HG02623 (cell line): ENCODE measurements around the gene TNFSF13.

Experiments
- ATAC-seq: cut with Tn5 transposase; IDR thresholded peaks from one replicate; pipeline ENCODE4 v1.9.1; 2021; ENCODE audit warnings: moderate library complexity; ENCODE audit not compliant: unreplicated experiment

Gene TNFSF13

GRCh38 chr17:7551396-7551795 is 7.2 kb upstream of the TNFSF13 start:
- no peak for ATAC-seq

- peak; percentile 63 for ATAC-seq
These were observed 5.9 kb upstream of the TNFSF13 start for GRCh38 chr17:7552621-7553051.

GRCh38 chr17:7553356-7553755 is 5.2 kb upstream of the TNFSF13 start:
- no peak for ATAC-seq

- ATAC-seq = no peak
These were observed 3.1 kb upstream of the TNFSF13 start for GRCh38 chr17:7555320-7555948.

- no peak for ATAC-seq
These were observed 1.9 kb upstream of the TNFSF13 start for GRCh38 chr17:7556627-7557026.

DNA sequence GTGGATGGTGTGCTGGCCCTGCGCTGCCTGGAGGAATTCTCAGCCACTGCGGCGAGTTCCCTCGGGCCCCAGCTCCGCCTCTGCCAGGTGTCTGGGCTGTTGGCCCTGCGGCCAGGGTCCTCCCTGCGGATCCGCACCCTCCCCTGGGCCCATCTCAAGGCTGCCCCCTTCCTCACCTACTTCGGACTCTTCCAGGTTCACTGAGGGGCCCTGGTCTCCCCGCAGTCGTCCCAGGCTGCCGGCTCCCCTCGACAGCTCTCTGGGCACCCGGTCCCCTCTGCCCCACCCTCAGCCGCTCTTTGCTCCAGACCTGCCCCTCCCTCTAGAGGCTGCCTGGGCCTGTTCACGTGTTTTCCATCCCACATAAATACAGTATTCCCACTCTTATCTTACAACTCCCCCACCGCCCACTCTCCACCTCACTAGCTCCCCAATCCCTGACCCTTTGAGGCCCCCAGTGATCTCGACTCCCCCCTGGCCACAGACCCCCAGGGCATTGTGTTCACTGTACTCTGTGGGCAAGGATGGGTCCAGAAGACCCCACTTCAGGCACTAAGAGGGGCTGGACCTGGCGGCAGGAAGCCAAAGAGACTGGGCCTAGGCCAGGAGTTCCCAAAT is 1.3 kb upstream of the TNFSF13 start:
- no peak for ATAC-seq

DNA sequence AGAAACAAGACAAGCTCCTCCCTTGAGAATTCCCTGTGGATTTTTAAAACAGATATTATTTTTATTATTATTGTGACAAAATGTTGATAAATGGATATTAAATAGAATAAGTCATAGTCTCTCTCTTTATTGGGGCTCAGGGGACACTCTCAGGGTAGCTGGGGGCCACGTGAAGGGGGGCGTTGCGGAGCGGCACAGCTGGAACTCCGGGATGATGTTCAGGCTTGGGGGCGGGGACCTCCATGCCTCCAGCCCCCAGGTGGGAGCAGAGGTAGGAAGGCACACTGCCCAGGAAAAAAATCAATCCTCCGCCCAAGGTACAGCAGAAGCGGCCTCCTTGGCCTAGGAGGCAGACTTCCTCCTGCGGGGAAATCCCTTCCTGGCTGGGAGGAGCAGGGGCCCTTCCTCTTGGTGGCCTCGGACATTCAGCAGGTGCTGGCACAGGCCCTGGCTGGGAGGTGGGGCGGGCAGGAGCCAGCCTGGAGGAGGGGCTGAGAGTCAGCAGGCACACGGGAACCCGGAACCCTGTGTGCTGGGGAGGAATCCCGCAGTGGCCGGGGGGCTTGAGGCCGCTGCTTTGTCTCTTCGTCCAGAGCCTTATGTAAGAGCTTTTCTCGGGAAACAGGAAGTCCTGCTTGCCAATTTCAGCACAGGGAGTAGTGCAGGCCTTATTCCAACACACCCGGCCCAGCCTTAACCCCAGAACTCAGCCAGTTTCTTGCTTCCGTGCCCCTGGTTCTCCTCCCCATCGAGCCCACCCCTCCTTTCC is 591 bp upstream of the TNFSF13 start:
- no peak for ATAC-seq

DNA sequence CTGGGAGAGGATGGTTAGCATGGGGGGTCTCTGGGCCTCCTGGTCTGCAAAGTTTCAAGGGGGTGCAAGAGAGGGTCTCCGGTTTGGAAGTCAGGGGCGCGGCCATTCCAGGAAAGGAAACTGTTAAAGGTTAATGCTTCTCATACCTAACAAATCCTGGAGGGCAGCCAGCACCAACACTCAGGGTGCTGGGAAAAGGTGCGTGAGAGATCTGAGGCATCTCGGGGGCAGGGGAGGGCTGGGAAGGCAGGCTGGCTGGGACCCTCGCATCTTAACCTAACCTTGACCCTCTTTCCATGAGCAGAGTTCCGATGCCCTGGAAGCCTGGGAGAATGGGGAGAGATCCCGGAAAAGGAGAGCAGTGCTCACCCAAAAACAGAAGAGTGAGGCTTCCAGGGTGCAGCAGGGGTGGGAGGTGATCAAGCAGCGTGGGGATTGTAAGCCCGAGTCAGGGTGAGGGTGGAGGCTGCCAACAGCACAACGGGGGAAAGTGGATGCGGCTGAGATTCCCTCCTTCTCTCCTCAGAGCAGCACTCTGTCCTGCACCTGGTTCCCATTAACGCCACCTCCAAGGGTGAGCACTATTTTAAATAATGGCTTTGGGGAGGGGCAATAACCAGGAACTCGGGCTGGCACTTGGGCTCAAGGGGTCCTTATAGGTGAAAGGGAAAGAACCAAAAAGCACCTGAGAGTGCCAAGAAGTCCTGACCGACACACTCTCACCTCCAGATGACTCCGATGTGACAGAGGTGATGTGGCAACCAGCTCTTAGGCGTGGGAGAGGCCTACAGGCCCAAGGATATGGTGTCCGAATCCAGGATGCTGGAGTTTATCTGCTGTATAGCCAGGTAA is 996 bp downstream of the TNFSF13 start:
- ATAC-seq = no peak

DNA sequence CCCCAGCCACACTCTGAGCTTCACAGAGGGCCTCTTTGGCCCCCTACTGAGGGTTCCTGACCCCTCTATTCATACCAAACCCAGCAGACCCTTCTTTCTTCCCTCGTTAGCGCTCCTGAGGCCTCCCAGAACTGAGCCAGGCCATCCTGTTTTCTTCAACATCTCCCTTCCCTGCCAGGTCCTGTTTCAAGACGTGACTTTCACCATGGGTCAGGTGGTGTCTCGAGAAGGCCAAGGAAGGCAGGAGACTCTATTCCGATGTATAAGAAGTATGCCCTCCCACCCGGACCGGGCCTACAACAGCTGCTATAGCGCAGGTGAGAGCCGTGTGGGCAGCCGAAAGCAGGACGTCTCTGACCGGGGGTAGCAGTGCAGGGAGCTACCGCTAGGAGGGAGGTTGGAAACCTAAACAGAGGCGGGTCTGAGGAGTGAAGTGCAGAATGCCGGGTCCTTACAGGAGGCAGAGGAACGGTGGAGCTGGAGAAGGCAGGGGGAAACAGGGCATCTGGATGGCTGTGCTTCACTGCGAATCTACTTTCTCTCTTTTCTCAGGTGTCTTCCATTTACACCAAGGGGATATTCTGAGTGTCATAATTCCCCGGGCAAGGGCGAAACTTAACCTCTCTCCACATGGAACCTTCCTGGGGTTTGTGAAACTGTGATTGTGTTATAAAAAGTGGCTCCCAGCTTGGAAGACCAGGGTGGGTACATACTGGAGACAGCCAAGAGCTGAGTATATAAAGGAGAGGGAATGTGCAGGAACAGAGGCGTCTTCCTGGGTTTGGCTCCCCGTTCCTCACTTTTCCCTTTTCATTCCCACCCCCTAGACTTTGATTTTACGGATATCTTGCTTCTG is 1.9 kb downstream of the TNFSF13 start:
- ATAC-seq = no peak

GRCh38 chr17:7561028-7561575 is 2.6 kb downstream of the TNFSF13 start:
- ATAC-seq = peak; percentile 41

DNA sequence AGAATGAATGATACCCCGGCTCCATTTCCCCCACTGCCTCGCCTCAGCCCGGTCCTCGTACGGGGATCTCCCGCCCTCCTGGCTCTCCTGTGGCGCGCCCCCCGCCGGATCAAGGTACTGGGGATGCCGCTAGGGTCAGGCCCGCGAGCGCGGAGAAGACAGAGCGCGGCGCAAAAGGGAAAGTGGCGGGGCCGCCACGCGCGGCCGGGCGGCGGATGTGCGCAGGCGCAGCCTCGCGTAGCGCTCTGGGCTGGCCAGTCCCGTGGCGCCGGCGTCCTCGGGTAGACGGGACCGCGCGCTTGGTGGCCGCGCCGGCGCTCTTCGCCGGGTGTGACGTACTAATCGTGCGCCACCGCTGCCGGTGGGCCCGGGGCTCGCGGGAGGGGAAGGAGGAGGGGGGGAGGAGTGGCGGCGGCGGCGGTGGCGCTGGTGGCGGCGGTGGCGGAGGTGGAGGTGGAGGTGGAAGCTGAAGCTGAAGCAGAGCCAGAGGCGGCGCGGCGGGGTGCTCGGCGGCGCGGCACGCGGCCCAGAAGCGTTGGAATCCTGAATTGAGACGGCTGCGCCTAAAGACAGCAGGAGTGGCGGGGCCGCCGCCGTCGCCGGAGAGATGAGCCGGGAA is 3.1 kb downstream of the TNFSF13 start, which contains the start of gene SENP3:
Gene SENP3 (plus strand): TSS at position 331 of the 619 bp plus-strand sequence. CDS start 1,158 bp downstream, outside the sequence.
- peak; percentile 65 for ATAC-seq

DNA sequence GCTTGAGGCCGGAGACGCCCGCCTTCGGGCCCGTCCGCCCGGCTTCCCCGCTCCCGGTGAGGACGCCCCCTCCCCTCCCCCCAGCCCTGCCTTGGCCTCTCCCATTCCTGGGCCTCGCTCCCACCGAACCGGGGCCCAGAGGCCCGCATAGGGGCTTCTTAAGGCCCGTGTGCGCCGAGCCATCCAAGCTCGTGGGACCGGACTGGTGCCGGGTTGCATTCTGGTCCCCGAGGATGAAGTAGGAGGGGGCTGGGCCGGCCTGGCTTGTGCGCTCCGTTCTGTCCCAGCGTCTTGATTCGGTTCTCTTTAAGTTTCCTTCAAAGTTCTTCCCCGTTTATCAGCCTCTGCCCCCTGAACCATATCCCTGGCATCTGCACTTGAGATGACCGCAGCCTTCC is 3.7 kb downstream of the TNFSF13 start:
- no peak for ATAC-seq

DNA sequence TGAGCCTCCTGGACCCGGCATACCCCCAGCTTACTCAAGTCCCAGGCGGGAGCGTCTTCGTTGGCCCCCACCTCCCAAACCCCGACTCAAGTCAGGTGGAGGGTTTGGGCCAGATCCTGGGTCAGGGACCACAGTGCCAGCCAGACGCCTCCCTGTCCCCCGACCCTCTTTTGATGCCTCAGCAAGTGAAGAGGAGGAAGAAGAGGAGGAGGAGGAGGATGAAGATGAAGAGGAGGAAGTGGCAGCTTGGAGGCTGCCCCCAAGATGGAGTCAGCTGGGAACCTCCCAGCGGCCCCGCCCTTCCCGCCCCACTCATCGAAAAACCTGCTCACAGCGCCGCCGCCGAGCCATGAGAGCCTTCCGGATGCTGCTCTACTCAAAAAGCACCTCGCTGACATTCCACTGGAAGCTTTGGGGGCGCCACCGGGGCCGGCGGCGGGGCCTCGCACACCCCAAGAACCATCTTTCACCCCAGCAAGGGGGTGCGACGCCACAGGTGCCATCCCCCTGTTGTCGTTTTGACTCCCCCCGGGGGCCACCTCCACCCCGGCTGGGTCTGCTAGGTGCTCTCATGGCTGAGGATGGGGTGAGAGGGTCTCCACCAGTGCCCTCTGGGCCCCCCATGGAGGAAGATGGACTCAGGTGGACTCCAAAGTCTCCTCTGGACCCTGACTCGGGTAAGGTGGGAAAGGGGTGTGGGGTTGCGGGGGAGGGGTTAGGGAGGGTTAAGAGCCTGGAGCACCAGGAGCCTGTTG is 4.7 kb downstream of the TNFSF13 start:
- ATAC-seq = no peak

- no peak for ATAC-seq
These were observed 11.0 kb downstream of the TNFSF13 start for GRCh38 chr17:7569571-7569970.

- no peak for ATAC-seq
These were observed 11.8 kb downstream of the TNFSF13 start for GRCh38 chr17:7570351-7570750.

DNA sequence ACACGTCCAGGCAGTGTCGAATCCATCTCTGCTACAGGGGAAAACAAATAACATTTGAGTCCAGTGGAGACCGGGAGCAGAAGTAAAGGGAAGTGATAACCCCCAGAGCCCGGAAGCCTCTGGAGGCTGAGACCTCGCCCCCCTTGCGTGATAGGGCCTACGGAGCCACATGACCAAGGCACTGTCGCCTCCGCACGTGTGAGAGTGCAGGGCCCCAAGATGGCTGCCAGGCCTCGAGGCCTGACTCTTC is 13.7 kb downstream of the TNFSF13 start:
- no peak for ATAC-seq

GRCh38 chr17:7572588-7573323 is 14.2 kb downstream of the TNFSF13 start:
- ATAC-seq = peak; percentile 85

GRCh38 chr17:7573324-7574080 is 15.0 kb downstream of the TNFSF13 start:
- ATAC-seq = no peak
